Amniotic stem cell (primary cell): Measurements from ENCODE around the gene PLCH2.

Experiments used
- DNase-seq: peaks from one replicate; lab custom pipeline; 2025; lab: John Stamatoyannopoulos, UW

The PLCH2 gene

DNA sequence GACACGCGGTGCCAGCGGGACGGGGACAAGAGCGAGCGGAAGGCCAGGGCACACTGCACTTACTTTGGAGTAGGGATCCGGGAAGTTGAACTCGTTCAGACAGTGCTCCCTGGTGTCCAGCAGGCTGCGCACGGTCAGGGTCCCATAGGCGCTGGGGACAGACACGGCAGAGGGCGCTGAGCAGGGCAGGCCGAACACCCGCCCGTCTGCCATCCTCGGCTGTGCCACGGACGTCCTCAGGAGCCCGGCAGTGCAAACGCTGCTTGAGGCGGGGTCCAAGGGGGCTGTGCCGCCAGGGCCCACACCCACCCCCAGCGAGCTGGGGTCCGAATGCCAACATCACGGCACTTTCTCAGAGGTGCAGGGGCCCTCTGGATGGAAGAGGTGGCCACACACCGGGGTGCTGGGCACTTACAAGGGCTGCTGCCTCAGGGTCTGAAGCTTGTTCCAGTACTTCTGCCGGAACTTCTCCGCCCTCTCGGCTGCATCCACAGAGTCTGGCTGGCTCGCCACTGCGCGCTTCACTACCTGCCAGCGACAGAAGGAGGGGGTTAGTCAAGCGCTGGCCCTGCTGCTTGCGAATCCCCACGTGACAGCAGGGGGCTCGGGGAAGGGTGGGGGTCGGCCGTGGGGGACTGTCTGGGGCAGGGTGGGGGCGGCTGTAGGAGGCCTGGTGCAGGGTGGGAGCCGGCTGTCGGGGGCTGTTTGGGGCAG lies 38.0 kb downstream of the PLCH2 start:
- DNase-seq: no peak

DNA sequence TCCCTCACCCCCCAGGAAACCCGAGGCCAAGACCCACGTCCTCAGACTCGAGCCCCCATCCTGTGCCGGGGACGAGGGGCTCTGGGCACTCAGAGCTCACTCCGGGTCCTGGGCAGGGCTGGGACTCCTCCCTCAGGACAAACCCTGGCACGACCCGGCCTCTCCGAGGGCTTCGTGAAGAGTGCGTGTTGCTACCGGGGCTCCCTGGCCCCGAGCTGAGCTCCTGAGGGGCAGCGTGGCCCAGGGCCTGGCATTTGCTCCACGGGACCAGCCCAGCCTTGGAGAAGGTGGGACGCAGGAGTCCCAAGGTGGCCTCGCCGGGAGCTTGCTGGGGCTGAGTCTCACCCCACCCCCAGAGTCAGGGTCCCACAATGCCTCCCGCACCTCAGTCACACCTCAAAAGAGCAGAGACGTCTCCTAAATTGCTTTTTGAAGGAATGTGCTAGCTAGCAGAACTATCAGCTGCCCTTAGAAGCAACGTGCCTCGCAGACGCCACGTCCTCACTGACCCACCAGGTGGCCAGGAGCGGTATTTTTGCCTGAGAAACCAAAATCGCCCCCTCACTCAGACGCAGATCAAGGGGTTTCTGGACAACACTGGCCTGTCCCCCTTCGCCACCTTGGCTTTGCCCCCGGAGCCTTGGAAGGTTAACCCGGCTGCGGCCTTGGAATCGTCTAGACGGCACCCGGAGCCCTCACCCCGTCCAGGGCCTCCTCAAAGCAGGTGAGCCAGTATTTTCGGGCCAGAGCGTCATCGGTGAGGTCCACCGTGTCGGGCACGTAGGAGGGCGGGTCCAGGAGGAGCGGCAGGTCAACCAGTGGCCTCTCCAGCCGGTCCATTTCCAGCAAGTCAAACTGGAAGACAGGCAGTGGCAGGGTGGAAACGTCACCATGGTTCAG lies 39.0 kb downstream of the PLCH2 start:
- no peak for DNase-seq

DNA sequence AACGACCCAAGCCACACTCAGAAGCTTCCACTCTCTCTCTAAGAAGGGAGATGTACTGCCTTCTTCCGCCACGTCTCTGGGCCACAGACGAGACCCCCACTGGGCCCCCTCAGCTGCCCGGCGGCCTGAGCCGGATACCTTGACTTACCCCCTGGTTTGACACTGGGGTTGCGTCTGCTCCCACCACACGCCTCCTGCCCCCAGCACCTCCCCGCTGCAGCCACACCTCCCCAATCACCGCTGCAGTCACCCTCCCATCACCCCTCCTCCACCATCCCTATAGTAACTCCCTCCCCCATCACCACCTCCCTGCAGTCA lies 39.6 kb downstream of the PLCH2 start:
- DNase-seq: no peak

DNA sequence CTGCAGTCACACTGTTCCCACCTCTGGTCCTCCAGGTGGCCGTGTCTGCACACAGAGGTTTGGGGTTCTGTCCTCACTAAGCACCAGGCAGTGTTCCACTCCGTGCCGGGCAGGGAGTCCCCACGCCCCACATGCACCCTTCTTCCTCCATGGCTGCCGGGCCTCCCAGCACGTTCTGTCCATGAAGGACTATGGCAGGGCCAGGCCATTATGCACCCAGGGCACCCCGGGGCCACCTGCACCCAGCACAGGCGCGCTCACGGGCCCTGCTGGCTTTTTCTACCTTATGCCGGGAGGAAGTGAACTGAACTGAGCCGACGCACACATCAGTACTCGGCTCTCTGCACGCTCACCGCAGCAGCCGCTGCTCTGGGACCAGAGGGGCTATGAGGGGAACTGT lies 40.0 kb downstream of the PLCH2 start:
- no peak for DNase-seq

DNA sequence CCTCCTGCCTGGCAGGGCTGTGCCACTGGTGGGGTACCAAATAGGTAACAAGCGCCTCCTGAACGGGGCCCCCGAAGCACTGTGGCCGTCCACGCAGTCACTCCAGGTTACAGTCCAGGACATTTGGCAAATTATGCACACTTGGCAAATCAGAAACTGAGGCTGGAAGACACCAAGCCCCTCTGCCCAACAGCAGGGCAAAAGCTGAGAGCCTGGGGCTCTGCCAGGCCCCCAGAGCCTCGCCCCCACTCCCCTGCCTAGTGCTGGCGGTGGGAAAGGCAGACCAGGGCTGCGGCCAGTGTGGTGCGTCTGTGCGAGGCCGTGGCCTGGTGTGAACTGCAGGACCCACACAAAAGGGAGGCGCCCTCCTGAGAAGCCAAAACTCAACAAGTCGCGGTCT lies 40.9 kb downstream of the PLCH2 start:
- no peak for DNase-seq

DNA sequence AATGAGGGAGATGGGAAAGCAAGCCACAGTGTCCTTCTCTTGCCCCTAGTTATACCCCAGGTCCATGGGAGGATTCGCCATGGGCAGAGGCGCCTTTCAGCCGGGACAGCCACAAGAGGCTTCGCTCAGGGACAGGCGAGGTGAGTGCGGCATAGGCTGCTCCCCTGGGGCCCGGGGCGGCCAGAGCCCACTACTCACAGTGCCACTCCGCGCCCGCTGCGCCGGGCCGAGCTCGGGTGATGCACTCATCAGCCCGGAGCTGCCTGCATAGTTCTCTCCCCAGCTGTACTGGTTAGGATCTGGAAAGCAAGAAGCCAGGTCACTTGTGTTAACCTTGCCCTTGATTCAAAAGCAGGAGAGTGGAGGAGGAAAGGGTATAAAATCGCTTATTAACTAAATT lies 41.9 kb downstream of the PLCH2 start:
- DNase-seq: no peak

DNA sequence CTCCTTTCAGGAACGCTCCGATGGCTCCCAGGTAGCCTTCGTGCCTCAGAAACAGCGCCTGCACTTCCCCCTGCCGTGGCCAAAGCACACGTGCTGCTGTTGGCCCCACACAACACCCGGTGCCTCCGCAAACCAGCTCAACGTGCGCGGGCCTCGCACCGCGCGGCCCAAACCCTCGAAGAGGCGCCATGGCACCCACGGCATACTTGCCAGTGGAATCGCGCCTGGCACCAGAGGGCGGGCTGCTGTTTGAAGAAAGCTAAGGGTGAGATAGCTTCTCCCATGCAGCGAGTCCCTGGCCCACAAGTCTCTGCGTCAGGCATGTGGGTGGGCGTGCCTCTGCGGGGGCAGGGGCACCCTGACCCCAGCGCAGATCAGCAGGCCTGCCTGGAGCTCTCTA lies 42.4 kb downstream of the PLCH2 start:
- DNase-seq: no peak

DNA sequence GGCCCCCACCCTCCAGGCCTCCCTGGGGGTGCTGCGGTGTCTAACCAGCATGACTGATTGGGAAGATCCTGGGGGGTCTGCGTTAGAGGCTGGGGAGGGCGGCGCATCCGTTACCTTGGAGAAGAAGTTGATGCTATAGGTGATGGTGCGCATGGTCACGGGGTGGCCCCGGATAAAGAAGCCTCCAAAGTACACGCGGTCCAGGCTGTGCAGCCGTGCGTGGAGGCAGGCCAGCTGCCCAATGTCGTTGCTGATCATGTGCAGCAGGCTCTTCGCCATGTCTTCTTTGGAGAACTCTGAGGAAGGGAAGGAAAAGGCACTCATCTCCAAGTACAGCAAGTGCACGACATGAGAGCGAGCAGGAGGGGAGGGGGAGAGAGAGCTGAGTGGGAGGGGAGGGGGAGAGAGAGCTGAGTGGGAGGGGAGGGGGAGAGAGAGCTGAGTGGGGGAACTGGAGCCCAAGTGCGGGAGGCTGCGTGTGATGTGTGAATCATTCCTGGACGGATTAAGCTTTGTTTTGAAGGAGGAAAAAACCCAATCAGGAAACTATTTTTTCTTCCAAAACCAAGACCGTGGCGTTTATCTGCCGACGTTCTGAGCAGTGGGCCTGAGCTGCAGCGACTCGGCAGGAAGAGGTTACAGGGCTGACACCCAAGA lies 43.1 kb downstream of the PLCH2 start:
- DNase-seq: no peak

DNA sequence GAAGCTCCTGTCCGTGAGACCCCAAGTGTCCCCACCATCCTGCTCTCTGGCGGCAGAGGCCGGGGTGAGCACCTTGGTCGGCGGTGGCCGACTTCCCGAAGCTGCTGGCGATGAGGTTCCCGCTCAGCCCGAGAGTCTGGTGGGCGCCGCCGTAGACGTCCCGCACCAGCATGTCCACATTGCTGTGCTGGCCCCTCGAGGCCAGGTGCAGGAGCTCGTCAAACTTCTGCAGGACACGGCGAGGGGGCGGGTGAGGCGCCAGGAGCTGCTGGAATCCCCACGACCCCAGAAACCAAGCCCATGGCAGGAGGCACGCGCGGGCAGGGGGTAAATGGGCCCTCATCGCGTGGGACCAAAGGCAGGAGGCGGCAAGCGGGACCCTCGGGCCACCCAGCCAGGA lies 43.6 kb downstream of the PLCH2 start:
- no peak for DNase-seq

DNA sequence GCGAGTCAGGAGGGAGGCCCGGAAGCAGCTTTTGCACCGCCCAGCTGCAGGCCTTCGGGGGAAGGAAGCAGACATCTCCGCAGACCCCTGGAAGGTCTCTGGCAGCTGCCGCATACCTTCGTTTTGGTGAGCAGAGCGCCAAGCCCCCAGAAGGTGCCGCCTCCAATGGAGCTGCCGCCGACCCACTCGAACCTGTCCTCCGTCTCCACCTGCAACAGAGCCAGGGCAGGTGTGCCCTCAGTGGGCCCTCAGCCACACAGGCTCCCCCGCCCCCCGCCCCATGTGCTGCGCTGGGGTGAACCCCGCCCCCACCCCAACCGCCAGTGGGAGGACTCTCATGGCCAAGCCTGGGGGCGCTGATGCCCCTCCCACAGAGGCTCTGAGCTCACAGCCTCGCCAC lies 44.1 kb downstream of the PLCH2 start:
- DNase-seq: no peak

DNA sequence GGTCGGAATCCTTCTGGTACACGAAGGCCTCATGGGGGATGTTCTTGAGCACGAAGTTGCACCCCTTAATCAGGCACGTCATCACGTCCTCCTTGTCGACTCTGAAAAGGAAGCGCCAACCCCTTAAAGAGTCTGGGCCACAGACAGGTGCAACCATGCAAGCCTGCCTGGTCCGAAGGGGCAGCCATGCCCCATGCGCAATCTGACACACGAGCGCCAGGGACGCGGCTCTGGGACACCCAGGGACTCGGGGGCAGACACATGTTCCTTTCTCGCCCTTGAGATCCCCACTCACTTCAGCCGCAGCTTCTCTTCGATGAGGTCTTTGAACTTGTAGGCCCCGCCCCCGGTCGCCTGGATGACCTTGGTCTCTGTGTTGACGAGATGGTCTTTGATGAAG lies 44.7 kb downstream of the PLCH2 start:
- no peak for DNase-seq

DNA sequence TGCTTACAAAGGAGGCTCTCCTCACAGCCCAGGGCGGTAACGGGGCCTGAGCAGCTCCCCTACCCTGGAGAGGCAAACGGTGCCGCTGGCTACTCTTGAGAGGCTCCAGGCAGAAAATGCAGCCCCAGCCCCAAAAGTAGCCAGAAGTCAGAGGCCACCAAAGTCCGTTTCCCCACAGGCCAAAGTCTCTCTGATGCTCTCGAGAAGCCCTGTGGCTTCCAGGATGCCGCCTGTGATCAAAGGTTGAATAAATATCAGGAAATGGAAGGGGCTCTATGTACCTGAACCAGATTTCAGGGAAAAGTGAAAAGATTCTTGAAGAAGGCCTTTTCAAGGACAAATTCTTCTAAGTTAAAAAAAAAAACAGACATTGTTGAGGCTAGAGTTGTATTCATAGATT lies 46.1 kb downstream of the PLCH2 start:
- DNase-seq: no peak

DNA sequence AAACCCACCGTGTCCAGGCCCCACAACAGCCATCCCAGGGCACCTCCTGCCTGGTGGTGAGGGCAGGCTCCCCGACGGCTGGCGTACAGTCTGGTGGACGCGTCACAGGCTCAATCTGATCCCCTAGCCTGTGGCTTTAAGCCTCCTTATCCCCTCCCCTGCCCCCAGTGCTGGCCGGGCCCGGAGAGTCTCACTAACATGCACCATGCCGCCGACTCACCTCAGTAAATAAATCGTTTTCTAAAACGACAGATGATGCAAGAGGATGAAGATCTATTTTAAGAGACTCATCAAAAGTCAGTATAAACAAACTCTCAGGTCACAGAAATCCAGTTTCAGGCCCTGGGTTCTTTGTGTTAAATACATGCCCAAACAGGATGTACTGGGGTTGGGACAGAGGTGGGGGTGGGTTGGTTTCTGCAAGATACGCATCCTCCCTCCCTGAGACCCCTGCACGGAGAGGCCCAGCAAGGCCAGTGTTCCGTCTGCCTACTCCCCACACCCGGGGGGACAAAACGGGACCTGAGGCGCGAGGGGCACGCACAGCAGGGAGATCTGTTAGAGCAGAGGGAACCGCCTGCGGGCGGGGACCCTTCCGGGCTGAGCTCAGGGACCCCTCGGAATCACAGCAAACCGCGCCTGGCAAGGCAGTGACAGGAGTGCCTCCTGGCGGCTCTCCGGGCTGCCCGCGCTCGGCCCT lies 47.3 kb downstream of the PLCH2 start:
- DNase-seq: no peak

DNA sequence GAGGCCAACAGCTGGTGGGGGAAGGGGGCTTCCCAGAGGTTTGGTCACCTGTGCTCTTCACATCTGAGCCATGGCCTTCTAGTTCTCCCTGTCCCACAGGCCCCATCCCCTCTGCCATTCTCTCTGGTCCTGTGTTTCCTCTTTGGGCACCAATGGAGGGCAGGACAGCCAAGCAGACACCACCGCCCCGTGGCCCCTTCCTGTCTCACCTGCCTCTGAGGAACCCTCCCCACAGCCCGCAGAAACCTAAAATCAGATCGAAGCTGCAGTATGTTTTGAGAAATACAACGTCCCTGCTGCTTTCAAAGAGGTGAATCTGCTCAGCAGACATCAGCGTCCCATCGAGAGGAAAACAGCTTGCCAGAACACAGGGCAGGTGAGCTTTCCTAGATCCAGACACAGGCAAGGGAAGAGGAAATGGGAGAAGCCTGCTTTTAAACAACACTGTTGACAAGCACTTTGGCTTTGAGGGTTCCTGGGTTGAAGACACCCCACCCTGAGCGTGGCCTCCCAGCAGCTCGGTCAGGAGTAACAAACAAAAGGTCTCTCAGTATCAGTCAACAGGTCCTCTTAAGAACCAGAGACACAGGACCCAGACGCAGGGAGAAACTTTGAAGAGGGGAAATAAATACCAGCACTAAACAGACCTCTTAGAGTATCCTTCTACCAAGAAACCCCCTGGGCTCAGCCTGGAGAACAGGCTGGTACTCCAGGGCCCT lies 48.0 kb downstream of the PLCH2 start:
- DNase-seq: no peak

DNA sequence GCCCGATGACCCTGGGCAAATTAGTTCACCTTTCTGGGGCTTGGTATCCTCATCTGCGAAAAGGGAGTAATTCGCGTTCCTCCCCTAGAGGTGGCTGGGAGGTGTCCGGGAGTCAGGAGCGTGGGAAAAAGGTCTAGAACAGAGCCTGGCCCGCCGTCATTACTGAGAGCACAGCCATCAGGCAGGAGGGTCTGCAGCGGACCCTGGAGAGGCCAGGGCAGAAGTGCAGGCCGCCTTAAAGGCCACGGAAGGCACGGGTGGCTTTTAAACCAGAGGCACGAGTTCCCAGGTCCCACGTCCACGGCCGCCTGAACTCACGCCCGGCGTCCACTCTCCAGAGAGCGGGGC lies 49.5 kb downstream of the PLCH2 start:
- no peak for DNase-seq

DNA sequence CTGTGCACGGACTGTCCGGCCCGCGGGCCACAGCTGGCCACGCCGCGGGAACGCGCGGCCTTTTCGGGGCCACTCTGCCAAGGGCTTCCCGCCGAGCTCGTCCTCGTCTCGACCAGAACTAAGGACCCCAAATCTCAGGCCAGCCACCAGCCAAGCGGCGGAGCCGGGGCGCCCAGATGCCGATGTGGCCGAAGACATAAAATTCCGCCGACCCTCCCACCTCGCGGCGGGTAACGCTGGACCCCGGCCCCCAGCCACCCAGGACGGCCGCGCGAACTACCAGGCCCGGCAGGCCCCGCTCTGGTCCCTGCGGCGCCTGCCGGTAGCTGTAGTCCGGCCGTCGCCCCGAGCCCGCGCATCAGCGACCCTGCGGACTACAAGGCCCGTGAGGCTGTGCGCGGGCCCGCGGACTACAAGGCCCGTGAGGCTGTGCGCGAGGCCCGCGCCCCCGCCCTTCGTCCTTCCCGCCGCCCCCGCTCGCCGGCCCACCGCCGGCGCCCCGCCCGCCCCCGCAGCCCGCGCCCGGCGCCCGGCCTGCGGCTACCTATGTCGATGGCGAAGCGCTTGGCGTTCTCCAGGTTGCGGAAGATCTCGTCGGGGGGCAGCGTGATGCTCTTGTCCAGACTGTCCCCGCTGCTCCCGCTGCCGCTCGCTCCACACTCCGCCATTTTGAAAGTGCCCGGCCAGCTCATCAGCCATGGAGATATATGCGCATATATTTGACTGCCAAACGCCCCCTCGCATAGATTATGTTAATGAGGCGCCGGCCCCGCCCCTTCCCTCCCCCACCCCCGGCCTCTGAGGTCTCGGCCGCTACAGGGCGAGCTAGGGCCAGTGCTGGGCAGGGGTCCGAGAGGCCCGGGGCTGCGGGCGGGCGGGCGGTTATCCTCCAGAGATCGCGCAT lies 50.1 kb downstream of the PLCH2 start, which contains the start of gene PANK4:
PANK4 (minus strand) TSS at position 677 of the 904 bp plus-strand sequence; CDS start at position 668, 9 bp downstream.
- DNase-seq: peak; percentile 93

DNA sequence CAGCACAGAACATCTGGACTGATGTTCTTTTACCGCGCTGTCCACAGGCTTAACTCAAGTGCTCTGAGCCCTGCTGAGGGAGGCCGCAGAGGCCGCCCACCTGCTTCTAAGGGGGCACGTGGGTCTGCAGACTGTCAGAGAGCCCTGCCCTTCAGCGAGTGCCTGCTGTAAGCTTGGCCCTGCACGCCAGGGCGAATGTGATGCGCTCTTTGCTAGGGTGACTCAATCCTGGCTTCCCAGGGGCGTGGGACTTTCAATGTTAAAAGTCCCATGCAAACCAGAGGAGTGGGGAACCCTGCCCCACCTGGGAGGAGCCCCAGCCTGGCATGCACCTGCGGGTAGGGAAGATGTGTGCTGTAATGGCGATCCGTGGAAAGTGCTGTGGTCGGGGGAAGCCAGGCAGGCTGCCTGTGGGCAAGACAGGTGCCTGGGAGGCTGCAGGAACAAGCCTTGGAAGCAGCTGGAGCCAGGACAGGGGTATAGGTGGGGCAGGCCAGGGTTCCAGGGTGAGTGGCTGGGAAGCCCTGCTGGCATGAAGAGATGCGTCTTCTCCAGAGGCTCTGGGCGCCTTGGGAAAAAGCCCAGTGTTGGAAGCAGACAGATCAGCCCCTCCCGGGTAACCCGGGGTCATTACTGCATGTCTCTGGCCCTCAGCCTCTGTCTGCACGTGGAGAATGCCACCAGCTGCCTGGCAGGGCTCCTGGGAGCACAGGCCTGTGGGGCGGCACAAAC lies 50.9 kb downstream of the PLCH2 start:
- DNase-seq: peak; percentile 19

DNA sequence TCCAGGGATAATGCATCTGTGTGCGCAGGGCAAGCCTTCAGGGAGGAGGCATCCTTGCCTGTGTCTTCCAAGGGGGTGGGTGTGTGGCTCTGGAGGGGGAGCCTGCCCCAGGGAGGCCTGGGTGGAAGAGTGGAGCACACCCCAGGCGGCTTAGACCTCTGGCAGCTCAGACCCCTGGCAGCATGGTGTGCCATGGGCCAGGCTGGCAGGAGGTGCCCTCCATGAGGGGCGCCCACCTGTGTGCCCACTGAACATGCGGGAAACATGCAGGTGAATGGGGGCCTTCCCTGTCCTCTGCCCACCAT lies 51.4 kb downstream of the PLCH2 start:
- no peak for DNase-seq

DNA sequence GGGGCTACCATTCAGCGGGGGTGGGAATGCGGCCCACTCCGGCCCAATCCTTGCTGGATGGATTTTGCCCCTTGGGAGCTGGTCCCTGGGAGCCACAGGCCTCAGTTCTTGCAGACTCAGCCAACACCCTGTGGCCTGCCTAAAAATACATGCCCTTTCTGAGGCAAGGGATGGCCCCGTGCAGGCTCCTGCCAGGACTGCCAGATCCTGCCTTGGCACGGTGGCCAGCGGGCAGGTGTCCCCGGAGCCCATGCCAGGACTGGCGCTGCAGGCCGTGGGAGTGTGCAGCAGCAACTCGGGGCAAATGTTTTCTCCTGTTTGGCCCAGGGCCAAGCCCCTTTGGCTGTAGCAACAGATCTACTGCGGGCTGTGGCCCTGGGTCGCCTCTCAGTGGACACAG lies 51.9 kb downstream of the PLCH2 start:
- DNase-seq: no peak

DNA sequence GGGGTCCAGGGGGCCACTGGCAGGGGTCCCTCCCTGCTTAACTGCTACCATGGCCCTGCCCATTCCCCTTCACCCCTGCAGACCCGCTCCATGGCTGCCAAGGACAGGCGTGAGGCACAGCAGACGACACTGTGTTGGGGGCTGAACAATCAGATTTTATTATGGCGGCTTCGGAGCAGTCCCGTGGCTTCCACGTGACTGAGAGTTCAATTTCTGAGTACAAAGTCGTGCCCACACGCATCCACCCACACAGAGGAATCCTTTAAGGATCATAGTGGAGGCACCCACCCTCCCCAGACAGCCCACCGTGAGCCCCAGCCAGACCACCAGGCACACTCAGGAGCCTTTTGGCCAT lies 52.5 kb downstream of the PLCH2 start:
- DNase-seq: no peak
